Endothelial cell of umbilical vein (primary cell): ENCODE measurements around the gene FOXP1. TPM values are rescaled to one million over a fixed set of nuclear protein-coding genes. Genes with fewer than 3 reads are reported as not detected.

Source experiments
- BruUV-seq: library from RNA; stranded (reverse); fragments of 400-500 nt; replicated peaks from 2 replicates; lab custom pipeline; 2021; lab: Mats Ljungman, UMichigan
- CTCF ChIA-PET: fragments of 300-600, 350-600 bp; sonication (Branson Sonifier 250); formaldehyde crosslinking; loops from one replicate; lab custom pipeline; 2021; ENCODE audit warnings: antibody characterized with exemption, inconsistent platforms; lab: Charles Lee
- POLR2A ChIA-PET: fragments of 300-600, 350-600 bp; sonication (Branson Sonifier 250); formaldehyde crosslinking; loops from one replicate; lab custom pipeline; 2021; ENCODE audit warnings: antibody characterized with exemption, inconsistent platforms; lab: Charles Lee
- DNase-seq: peaks from one replicate; pipeline ENCODE4 v3.0.0-alpha.2; 2011; ENCODE audit warnings: low read depth, low spot score
- FAIRE-seq: peaks from 2 replicates; lab custom pipeline; 2011; peaks lifted over from hg19 to GRCh38; lab: Jason Lieb, UNC
- H2AFZ ChIP-seq: 2 replicates; pipeline ENCODE4 v1.6.0; 2012; ENCODE audit warnings: low read depth, low read length, control low read depth, inconsistent platforms
- H3K27ac ChIP-seq: 2 replicates; pipeline ENCODE4 v1.5.1; 2011; ENCODE audit warnings: low read depth, mild to moderate bottlenecking, control low read depth, low read length, moderate library complexity; ENCODE audit not compliant: insufficient read depth
- H3K27me3 ChIP-seq, 2 experiments: 2 replicates each; pipeline versions ENCODE4 v1.6.0 to v1.6.1; 2011; ENCODE audit warnings: low read length in 2 of 2, mixed read lengths in 1 of 2; ENCODE audit not compliant: control insufficient read depth in 2 of 2, insufficient read depth in 2 of 2
- H3K36me3 ChIP-seq, 2 experiments: 2 replicates in 1 of 2; 3 replicates in 1 of 2; pipeline ENCODE4 v1.5.1; 2011; ENCODE audit warnings: low read length in 2 of 2, mild to moderate bottlenecking in 1 of 2, moderate library complexity in 1 of 2; ENCODE audit not compliant: control insufficient read depth in 2 of 2, insufficient read depth in 2 of 2; ENCODE audit errors: extremely low read depth in 1 of 2
- H3K4me1 ChIP-seq: 3 replicates; pipeline ENCODE4 v1.5.1; 2011; ENCODE audit warnings: mild to moderate bottlenecking, low read length; ENCODE audit not compliant: control insufficient read depth, insufficient read depth; ENCODE audit errors: extremely low read depth
- H3K4me2 ChIP-seq: 2 replicates; pipeline ENCODE4 v1.6.1; 2011; ENCODE audit warnings: low read length, control low read depth, mixed read lengths; ENCODE audit not compliant: insufficient read depth
- H3K4me3 ChIP-seq, 3 experiments: fragments of 200-600 bp in 1 of 3; sonication (generic), shearing (Covaris generic) in 1 of 3; replicated peaks in 1 of 3; 2 replicates each; pipeline ENCODE4 v1.5.1; 2011 to 2016; ENCODE audit warnings: control low read depth in 3 of 3, low read length in 3 of 3, mild to moderate bottlenecking in 2 of 3, inconsistent platforms in 1 of 3, low read depth in 1 of 3, moderate library complexity in 1 of 3; ENCODE audit not compliant: insufficient read depth in 1 of 3
- H3K79me2 ChIP-seq: 2 replicates; pipeline ENCODE4 v1.6.0; 2012; ENCODE audit warnings: low read length, inconsistent platforms; ENCODE audit not compliant: control insufficient read depth, insufficient read depth
- H3K9ac ChIP-seq: replicated peaks from 2 replicates; pipeline ENCODE3; 2011; ENCODE audit warnings: low read length, control low read depth; ENCODE audit not compliant: insufficient read depth; ENCODE audit errors: extremely low read depth
- H3K9me1 ChIP-seq: replicated peaks from 3 replicates; pipeline ENCODE4 v1.6.0; 2011; ENCODE audit warnings: mild to moderate bottlenecking, low read length; ENCODE audit not compliant: control insufficient read depth, insufficient read depth; ENCODE audit errors: extremely low read depth
- H3K9me3 ChIP-seq: replicated peaks from 2 replicates; pipeline ENCODE4 v1.5.1; 2012; ENCODE audit warnings: low read length, inconsistent platforms; ENCODE audit not compliant: control insufficient read depth, insufficient read depth
- H4K20me1 ChIP-seq: replicated peaks from 2 replicates; pipeline ENCODE3; 2011; ENCODE audit warnings: mild to moderate bottlenecking, low read length; ENCODE audit not compliant: control insufficient read depth, insufficient read depth; ENCODE audit errors: extremely low read depth
- FOS ChIP-seq: IDR thresholded peaks from 2 replicates; pipeline ENCODE4 v1.6.1; 2011; ENCODE audit warnings: mild to moderate bottlenecking, low read length, moderate library complexity, borderline replicate concordance; ENCODE audit not compliant: insufficient read depth
- JUN ChIP-seq: IDR thresholded peaks from 2 replicates; pipeline ENCODE4 v1.6.1; 2011; ENCODE audit warnings: borderline replicate concordance, low read depth; ENCODE audit not compliant: insufficient read length, insufficient read depth
- POLR2A ChIP-seq: IDR thresholded peaks from 2 replicates; pipeline ENCODE4 v1.6.1; 2012; ENCODE audit warnings: low read depth, mild to moderate bottlenecking, control low read depth, low read length
- POLR2AphosphoS5 ChIP-seq: IDR thresholded peaks from 2 replicates; pipeline ENCODE4 v1.6.1; 2012; ENCODE audit warnings: low read depth, mild to moderate bottlenecking, control low read depth, low read length, moderate library complexity; ENCODE audit not compliant: insufficient read depth
- dilution Hi-C: fragments of 300-500 bp; cut with MboI; formaldehyde crosslinking; loops from one replicate; pipeline ENCODE4 v1.15.0; 2019; ENCODE audit warnings: low sequenced_read_pairs; ENCODE audit not compliant: extremely low pct_ligation_motif_present
- intact Hi-C: fragments of 100-400 bp; cut with micrococcal nuclease; formaldehyde crosslinking; loops from one replicate; pipeline ENCODE4 v1.10.0; 2022
- polyA plus RNA-seq, 4 experiments: library from polyadenylated mRNA; depleted of rRNA in 3 of 4; stranded (reverse) in 3 of 4; unstranded in 1 of 4; fragments of >200 nt; gene quantifications; 2 replicates each; pipeline versions ENCODE4 v1.2.1 to v1.2.3, GENCODE V29; 2011 to 2012; ENCODE audit warnings: missing spikeins in 1 of 4
- total RNA-seq: library from RNA; stranded (reverse); gene quantifications from 2 replicates; pipeline ENCODE4 v1.2.3, GENCODE V29; 2021
- TF ChIP-seq, protein P1 (sequence below), 2 donors: IDR thresholded peaks; 1 replicate in 1 of 2; 2 replicates in 1 of 2; pipeline ENCODE4 v1.5.1; 2011; ENCODE audit warnings: low read length in 2 of 2, mild to moderate bottlenecking in 2 of 2, moderate library complexity in 2 of 2, control low read depth in 1 of 2, inconsistent platforms in 1 of 2, low read depth in 1 of 2; ENCODE audit not compliant: insufficient read depth in 1 of 2; ENCODE audit errors: extremely low read depth in 1 of 2

The FOXP1 gene
- total and polyA plus RNA-seq, 2 donors (not counting 3 experiments of a cell fraction or from before 2014, with no cell fraction given): 41.0 to 107 TPM

DNA sequence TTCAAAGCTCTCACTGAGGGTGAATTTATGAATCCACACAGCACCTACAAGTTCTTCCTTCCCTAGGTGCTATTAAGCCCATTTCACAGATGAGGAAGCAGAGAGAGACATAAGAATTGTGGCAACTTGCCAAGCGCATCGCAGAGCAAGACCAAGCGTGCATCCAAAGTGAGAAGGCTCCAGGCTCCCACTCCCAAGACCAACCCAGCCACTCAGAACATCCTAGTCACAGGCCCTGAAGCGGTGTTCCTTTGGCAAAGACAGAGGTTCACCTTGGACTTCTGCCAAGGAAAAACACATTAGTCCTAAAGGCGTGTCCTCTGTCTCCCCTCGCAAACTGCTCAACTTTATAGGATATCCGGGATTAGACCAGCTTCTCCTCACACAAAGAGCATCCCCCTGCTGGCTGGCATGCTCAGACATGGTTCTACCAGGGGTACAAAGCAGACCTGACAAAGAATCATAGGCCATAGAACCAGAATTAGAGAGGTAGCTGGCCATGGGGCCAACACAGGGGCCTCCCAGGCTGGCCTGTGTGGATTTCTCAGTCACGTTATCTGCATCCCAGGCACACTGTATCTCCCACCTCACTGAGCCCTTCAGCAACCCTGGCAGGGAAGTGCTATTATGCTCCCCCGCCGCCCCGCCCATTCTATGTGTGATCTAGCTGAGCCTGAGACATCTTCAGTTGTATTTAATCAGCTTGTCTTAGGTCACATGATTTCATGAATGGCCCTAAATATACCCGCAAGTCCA, 160.2 kb downstream of the FOXP1 start:
- Histone ChIP-seq H4K20me1 (no peaks in the 10 kb centered on the region), H3K27me3 (no peaks in the 10 kb centered on the region), H3K9ac (no peak overlapping the region), H3K9me3 (no peaks in the 10 kb centered on the region), H3K27ac (no peak overlapping the region), H3K4me2 (no peak overlapping the region), H3K79me2 (no peaks in the 10 kb centered on the region), H3K36me3 (no peaks in the 10 kb centered on the region), H3K4me3 (no peak overlapping the region), H3K9me1 (no peaks in the 10 kb centered on the region), H2AFZ (peak overlapping the region; percentile 55), H3K4me1 (peaks cover 3% of the 10 kb centered on the region)
- peak; percentile 36 for TF ChIP-seq POLR2AphosphoS5
- TF ChIP-seq FOS: no peak
- TF ChIP-seq, protein P1, sequence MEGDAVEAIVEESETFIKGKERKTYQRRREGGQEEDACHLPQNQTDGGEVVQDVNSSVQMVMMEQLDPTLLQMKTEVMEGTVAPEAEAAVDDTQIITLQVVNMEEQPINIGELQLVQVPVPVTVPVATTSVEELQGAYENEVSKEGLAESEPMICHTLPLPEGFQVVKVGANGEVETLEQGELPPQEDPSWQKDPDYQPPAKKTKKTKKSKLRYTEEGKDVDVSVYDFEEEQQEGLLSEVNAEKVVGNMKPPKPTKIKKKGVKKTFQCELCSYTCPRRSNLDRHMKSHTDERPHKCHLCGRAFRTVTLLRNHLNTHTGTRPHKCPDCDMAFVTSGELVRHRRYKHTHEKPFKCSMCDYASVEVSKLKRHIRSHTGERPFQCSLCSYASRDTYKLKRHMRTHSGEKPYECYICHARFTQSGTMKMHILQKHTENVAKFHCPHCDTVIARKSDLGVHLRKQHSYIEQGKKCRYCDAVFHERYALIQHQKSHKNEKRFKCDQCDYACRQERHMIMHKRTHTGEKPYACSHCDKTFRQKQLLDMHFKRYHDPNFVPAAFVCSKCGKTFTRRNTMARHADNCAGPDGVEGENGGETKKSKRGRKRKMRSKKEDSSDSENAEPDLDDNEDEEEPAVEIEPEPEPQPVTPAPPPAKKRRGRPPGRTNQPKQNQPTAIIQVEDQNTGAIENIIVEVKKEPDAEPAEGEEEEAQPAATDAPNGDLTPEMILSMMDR (IDR thresholded peaks at IDR 0.05; ENCODE audit: extremely low read depth in 1 of 2, insufficient read depth in 1 of 2, low read depth in 1 of 2, low read length in 2 of 2): peak; percentile 29 to 30
- TF ChIP-seq JUN: no peak
- no peak for TF ChIP-seq POLR2A
- POLR2A ChIA-PET: no interaction called here
- dilution Hi-C loops: no loop called here
- BruUV-seq: no TSS peak
- FAIRE-seq (peak; percentile 92), DNase-seq (peak; percentile 58)
- CTCF ChIA-PET: interaction anchor here (0.7 to 1.5 kb wide), 10 partner anchors 11 to 417 kb away, joined by 3 to 7 read pairs (median 3); no protein-coding TSS in a partner anchor
- intact Hi-C loops: no loop called here
